ENCODE data around the gene SYT8. TPM values are rescaled to one million over a fixed set of nuclear protein-coding genes. Genes with fewer than 3 reads are reported as not detected.
"Not testable (repeated sequence)": the region's sequence is repeated elsewhere in the genome, so short reads cannot be mapped to it uniquely, and the experiment has no call there.

The SYT8 gene
- total RNA-seq, 1 donor from 2014 or later = not detected

DNA sequence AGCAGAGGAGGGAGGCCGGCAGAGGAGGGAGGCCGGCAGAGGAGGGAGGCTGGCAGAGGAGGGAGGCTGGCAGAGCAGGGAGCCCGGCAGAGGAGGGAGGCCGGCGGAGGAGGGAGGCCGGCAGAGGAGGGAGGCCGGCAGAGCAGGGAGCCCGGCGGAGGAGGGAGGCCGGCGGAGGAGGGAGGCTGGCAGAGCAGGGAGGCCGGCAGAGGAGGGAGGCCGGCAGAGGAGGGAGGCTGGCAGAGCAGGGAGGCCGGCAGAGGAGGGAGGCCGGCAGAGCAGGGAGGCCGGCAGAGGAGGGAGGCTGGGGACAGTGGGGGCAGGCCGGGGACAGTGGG is 39.0 kb downstream of the SYT8 start:
- not testable (repeated sequence) for DNase-seq

- DNase-seq = not testable (repeated sequence)
Observed at GRCh38 chr11:1874441-1875092, 39.8 kb downstream of the SYT8 start.

DNA sequence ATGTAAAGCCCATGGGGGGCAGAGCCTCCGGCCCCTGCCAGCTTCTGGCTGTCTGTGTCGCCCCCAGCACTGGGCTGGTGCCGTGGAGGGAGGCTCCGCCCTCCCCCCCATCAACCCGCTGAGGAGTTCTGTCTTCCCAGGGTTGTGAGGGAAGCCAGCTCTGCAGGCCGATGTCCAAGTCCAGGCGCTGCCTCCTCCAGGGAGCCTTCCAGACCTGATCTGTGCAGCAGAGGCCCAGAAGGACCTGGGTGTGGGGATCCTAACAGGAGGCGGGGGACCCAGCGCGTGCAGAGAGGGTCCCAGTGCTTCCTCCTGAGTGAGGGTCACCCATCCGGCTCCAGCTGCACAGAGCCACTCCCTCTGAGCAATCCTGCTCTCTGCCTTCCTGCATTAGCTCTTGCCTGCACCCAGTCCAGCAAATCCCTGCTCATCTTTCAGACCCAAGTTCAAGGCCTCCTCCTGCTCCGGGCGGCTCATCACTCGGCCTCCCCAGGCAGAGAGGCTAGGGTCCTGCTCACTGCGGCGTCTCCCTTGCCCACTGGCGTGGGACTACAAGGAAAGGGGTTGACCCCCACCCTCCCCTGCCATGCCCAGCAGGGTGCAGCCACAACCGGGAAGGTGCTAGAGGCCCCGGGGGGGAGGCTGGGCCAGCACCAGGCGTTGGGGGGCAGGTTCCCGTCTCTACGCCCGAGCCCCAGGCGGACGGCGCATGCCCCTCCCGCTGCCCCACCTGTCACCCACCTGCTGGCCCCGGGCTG is 40.5 kb downstream of the SYT8 start:
- no peak for DNase-seq

DNA sequence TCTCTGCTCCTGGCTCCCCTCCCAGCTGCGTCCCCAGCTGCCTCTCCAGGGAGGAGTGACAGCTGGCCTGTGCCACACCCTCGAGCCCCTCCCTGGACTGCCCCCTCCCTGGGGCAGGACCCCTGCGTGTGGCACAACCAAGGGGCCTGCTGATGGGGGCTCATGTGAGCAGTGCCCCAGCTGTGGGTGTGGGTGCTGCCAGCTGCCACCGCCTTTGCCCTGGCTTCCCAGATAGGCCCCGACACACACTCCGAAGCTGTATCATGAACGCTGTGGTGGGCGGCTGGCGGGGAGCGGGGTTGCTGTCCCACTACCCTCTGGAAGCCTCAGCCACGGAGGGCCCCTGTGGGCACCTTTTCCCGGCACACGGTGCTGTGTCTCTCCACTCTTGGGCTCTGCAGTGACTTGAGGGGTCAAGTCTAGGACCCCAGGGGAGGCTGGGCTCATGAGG is 41.1 kb downstream of the SYT8 start:
- DNase-seq = not testable (repeated sequence)

- no peak for DNase-seq
Observed at GRCh38 chr11:1876361-1877063, 41.7 kb downstream of the SYT8 start.

- DNase-seq = no peak
Observed at GRCh38 chr11:1877211-1878136, 42.7 kb downstream of the SYT8 start.

DNA sequence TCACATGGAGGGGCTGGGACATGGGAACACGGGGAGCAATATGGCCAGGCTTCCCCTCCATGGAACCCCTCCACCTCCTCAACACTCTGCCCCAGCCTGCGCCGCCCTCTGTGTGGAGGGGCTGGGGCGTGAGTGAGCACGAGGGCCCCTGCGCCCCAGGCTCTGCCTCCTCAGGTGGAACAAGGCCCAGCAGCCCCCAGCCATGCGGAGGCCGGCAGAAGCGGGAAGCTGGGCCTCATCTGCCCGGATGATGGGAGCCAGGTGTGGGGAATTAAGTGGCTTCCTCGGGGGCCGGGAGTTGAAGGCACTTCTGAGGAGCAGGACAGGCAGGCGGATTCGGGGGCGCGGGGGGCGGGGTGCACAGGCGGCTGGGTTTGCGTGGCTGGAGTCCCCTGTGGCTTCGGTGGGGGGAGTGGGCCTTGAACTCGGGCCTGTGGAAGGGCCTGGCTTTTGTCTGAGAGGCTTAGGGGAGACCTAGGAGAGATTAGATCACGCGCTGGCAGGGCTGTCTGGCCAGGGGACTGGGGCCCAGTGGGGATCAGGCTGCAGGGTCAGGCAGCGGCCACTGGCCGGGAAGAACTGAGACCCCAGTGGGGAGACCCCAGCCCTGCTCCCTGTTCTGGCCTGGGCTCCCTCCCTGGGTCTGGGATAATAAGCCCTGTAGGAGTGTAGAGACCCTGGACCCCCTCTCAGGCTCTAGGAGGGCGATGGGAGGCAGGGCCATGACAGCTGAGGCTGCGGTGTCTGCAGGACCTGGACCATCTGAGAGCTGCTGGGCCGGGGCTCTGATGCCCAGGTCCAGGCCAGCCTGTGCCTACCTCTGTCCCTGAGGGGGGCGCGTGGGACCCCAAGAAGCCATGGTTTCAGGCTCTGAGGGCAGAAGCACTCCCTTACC is 43.6 kb downstream of the SYT8 start:
- DNase-seq = no peak

DNA sequence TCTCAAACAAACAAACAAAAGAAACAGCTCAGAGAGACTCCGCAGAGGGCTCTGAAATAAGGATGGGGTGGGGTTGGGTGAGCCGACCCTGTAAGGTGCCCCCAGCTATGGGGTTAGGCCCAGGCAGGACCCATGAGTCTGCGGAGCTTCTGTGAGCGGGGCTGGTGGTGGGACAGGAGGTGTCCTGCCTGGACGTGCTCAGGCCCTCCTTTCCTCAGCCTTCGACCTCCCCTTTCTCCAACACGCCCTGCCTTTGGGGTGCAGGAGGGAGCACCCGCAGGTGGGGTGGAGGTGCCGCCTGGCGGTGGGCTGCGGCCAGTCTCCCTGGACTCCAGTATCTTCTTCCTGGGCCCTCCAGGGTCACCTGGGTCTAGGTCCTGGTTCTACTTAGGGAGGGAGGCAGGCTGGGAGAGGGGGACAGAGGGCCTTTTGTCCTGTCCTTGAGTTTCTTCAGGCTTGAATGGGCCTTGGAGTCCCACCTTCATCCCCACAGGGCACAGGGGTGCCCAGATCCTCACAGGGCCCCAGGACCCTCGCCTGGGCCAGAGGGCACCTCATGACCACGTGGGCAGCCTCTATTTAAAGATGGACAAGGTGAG is 44.7 kb downstream of the SYT8 start:
- DNase-seq = no peak

DNA sequence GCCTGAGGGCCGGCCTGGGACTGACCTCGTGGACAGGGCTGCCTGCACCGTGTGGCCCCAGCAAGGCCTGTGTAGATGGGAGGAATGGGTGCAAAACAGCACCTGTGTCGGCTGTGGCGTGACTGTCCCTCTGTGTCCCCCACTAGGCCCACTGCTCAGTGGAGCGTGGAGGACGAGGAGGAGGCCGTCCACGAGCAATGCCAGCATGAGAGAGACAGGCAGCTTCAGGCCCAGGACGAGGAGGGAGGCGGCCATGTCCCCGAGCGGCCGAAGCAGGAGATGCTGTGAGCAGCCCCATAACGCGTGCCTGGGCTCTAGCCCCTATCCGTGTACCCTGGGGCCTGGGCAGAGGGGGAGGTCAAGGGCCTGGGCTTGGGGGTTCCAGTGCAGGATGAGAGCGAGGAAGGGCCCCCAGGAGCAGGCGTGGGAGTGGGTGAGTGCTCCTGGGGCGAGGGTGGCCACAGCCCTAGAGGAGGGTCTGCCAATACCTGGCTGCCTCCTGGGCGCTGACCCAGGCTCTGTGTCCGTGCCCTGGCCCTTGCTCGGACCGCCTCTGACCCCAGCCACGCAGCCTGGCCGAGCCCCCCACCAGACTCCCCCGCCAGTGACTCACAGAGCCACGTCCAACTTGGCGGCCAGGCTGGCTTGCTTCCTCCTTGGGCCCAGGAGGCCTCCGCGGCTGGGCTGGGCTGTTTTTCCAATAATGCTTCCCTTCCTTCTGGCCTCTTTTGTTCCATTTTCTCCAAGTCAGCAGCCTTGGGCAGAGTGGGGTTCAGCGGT is 45.3 kb downstream of the SYT8 start:
- DNase-seq = no peak

DNA sequence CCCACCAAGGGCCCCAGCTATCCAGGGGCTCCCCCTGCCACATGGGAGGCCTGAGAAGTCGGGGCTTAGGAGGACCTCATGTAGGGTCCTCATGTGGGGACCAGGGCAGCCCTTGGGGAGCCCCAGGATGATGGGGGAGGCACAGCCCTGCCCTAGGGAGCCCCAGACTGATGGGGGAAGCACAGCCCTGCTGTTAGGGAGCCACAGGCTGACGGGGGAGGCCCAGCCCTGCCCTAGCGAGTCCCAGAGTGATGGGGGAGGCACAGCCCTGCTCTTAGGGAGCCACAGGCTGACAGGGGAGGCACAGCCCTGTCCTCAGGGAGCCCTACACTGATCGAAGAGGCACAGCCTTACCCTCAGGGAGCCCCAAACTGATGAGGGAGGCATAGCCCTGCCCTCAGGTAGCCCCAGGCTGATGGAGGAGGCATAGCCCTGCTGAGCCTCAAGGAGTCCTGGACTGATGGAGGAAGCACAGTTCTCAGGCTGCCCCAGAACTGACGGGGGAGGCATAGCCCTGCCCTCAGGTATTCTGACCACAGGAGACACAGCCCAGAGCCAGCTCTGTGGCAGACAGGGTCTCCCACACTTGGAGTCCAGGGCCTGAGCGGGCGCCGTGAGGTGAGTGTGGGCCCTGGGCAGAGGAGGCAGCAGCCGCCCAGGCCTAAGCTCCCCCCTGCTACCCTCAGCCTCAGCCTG is 46.1 kb downstream of the SYT8 start:
- DNase-seq = no peak

DNA sequence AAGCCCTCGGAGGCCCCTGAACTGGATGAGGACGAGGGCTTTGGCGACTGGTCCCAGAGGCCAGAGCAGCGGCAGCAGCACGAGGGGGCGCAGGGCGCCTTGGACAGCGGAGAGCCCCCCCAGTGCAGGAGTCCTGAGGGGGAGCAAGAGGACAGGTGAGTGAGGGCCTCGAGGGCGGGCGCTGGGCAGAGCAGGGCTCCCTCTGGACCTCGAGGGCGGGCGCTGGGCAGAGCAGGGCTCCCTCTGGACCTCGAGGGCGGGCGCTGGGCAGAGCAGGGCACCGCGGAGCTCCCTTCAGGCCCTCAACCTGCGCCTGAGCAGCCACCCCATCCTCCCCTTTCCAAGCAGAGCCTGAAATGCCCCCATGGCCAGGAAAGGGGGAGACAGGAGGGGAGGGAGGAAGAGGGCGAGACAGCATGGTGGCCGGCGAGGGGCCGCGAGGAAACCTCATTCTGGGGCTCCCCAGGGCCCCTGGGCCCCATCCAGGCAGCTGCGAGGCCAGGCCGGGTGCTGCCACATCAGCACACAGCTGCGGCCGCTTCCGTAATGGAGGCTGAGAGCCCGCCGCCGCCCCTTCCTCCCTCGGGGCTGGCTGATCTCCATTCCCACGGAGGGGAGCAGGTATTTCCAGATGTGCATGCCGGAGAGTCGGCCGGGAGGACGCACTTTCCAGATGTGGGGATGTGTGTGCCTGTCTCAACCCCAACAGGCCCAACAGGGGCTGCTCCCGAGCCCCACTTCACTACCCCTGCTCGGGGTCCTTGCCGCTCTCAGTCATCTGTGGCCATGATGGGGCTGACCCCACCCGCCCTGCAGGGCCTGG is 46.9 kb downstream of the SYT8 start:
- DNase-seq = no peak

- peak; percentile 23 for DNase-seq
Observed at GRCh38 chr11:1882265-1883238, 47.8 kb downstream of the SYT8 start.

DNA sequence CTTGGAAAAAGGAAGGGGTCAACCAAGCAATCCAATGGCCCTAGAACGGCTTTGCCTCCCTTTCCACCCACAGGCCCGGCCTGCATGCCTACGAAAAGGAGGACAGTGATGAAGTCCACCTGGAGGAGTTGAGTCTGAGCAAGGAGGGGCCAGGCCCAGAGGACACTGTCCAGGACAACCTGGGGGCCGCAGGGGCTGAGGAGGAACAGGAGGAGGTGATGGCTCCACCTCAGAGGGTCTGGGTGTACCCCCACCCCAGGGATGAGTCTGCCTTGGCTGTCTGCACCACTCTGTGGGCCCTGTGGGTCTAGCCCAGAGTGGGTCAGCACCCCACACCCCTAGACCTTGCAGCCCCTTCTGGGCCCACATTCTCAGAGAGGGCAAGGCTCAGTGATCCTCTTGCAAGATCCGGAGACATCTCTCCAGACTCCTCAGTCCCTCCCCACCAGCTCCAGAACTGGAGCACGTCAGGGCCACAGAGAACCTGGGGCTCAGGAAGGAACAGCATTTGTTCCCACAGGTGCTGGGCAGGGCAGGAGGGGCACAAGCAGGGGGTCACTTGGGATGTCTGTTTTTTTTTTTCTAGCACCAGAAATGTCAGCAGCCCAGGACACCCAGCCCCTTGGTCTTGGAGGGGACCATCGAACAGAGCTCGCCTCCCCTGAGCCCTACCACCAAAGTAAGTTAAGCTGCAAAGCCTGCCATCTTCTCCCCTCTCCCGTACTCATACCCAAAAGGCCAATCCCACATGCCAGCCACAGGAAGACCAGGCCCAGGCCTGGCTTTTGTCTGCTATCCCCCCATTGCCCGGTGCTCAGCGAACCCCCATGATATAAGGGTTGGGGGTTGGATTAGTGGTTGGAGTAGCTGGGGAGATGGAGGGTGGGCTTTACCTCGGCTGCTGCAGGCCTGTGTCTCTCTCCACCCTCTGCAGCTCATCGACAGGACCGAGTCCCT is 48.8 kb downstream of the SYT8 start:
- DNase-seq = no peak

DNA sequence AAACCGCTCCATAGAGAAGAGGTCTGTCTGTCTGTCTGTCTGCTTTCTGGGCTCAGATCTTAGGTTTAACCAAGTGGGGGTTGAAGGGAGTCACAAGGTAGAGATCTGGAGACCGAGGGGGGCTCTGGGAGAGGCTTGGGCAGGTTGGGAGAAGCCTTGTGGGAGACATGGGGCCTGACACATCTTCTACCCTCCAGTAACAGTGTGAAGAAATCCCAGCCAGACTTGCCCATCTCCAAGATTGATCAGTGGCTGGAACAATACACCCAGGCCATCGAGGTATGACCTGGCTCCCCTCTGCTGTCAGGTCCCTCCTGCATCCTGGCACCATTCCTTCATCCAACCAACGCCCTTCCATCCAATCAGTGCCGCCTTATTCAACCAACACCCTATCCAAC is 49.5 kb downstream of the SYT8 start:
- DNase-seq = no peak

DNA sequence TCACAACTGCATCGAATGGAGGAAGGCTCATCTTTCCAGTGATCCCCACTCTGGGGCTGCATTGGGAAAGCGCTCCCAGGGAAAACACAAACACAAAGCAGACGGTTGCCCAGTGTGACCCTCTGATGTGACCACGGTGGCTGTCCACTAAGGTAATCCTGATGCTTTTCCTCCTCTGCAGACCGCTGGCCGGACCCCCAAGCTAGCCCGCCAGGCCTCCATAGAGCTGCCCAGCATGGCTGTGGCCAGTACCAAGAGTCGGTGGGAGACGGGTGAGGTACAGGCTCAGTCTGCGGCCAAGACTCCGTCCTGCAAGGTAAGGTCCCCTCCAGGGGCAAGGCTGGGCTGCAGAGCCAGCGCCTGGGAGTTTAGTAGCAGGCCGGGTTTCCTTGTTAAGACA is 51.8 kb downstream of the SYT8 start:
- not testable (repeated sequence) for DNase-seq
